SW480 (cell line): ENCODE results near the gene MIB1.
A peak's percentile ranks its signal among the peaks of the same experiment; 100 is the strongest.

Source experiments
- DNase-seq: peaks from one replicate; pipeline ENCODE4 v3.0.0-alpha.2; 2016; ENCODE audit warnings: low spot score

The MIB1 gene

GRCh38 chr18:21894619-21895367 lies 154.2 kb downstream of the MIB1 start:
- DNase-seq = no peak

- no peak for DNase-seq
Measured at GRCh38 chr18:21896732-21897336, 156.2 kb downstream of the MIB1 start.

- peak; percentile 40 for DNase-seq
Measured at GRCh38 chr18:21897811-21898210, 157.2 kb downstream of the MIB1 start.

GRCh38 chr18:21900605-21901352 lies 160.2 kb downstream of the MIB1 start:
- DNase-seq = peak; percentile 22

- DNase-seq = no peak
Measured at GRCh38 chr18:21901423-21901945, 160.9 kb downstream of the MIB1 start.

- no peak for DNase-seq
Measured at GRCh38 chr18:21903709-21904108, 163.1 kb downstream of the MIB1 start.

- DNase-seq = no peak
Measured at GRCh38 chr18:21904856-21905255, 164.3 kb downstream of the MIB1 start.

- no peak for DNase-seq
Measured at GRCh38 chr18:21907451-21907850, 166.9 kb downstream of the MIB1 start.

- no peak for DNase-seq
Measured at GRCh38 chr18:21908711-21909110, 168.1 kb downstream of the MIB1 start.

- no peak for DNase-seq
Measured at GRCh38 chr18:21910906-21911305, 170.3 kb downstream of the MIB1 start.

- no peak for DNase-seq
Measured at GRCh38 chr18:21911551-21911950, 171.0 kb downstream of the MIB1 start.

- no peak for DNase-seq
Measured at GRCh38 chr18:21912339-21913239, 172.0 kb downstream of the MIB1 start.

- DNase-seq = peak; percentile 60
Measured at GRCh38 chr18:21914739-21915319, 174.2 kb downstream of the MIB1 start.

- no peak for DNase-seq
Measured at GRCh38 chr18:21915546-21915945, 175.0 kb downstream of the MIB1 start.

GRCh38 chr18:21916594-21916993 lies 176.0 kb downstream of the MIB1 start:
- DNase-seq = no peak

- DNase-seq = no peak
Measured at GRCh38 chr18:21918693-21919092, 178.1 kb downstream of the MIB1 start.
